ENCODE results near the gene TRABD2B.

TRABD2B gene

DNA sequence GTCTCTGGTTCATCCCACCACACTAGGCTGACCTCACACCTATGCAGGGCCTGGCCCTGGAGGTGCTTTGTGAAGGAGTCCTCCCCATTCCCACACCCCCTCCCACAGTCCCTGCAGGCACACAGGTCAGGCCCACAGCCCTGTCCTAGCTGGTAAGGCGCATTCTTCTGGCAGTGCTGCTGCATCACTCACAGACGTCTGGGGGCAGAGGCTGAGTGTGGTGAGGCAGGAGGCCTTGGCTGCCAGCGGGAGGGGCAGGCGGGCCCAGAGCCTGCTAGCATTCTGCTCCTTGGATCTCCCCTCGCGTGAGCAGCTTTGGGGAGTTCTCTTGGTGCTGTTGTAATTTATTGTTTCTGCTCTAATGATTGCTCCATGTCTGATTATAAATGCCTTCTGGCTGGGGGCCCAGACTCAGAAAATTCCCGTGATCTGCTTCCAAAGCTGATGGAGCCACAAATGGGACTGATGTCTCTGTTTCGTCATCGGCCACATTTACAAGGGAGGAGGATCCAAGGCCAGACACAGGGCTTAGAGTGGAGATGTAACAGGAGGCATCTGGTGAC lies 62.9 kb downstream of the TRABD2B start (continued):
- no peak for TF ChIP-seq ZNF398 (tag by site-specific recombination; IDR thresholded peaks at IDR 0.05)
- TF ChIP-seq YY2 (tag by site-specific recombination; IDR thresholded peaks at IDR 0.05): no peak
- TF ChIP-seq ZNF596 (tag by site-specific recombination; IDR thresholded peaks at IDR 0.05): no peak
- TF ChIP-seq, protein P1, sequence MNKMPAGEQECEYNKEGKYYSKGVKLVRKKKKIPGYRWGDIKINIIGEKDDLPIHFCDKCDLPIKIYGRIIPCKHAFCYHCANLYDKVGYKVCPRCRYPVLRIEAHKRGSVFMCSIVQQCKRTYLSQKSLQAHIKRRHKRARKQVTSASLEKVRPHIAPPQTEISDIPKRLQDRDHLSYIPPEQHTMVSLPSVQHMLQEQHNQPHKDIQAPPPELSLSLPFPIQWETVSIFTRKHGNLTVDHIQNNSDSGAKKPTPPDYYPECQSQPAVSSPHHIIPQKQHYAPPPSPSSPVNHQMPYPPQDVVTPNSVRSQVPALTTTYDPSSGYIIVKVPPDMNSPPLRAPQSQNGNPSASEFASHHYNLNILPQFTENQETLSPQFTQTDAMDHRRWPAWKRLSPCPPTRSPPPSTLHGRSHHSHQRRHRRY (tag by site-specific recombination; IDR thresholded peaks at IDR 0.05): no peak
- peak; percentile 94 for TF ChIP-seq ZBTB6 (tag by site-specific recombination; IDR thresholded peaks at IDR 0.05)
- TF ChIP-seq YY1 (tag by site-specific recombination; IDR thresholded peaks at IDR 0.05): 0 out of 2 replicates have a peak, but pooled peaks have one; percentile 16
- TF ChIP-seq IKZF3 (tag by site-specific recombination; IDR thresholded peaks at IDR 0.05): 0 out of 2 replicates have a peak, but pooled peaks have one; percentile 48
- peak; percentile 63; the same call in 1 of the 2 replicates for TF ChIP-seq ZNF629 (tag by site-specific recombination; IDR thresholded peaks at IDR 0.05)
- TF ChIP-seq PATZ1 (tag by site-specific recombination; IDR thresholded peaks at IDR 0.05): peak; percentile 70
- no peak for TF ChIP-seq KLF7 (tag by site-specific recombination; IDR thresholded peaks at IDR 0.05; ENCODE audit: borderline replicate concordance)
- peak; percentile 50 for TF ChIP-seq KLF16 (tag by site-specific recombination; IDR thresholded peaks at IDR 0.05)
- 0 out of 2 replicates have a peak, but pooled peaks have one; percentile 12 for TF ChIP-seq ZNF423 (tag by site-specific recombination; IDR thresholded peaks at IDR 0.05)
- peak; percentile 66; the same call in 1 of the 2 replicates for TF ChIP-seq ZNF843 (tag by site-specific recombination; IDR thresholded peaks at IDR 0.05)
- peak; percentile 55 for TF ChIP-seq ZBTB20 (tag by site-specific recombination; IDR thresholded peaks at IDR 0.05)
- TF ChIP-seq ZNF121 (tag by site-specific recombination; IDR thresholded peaks at IDR 0.05): no peak
- TF ChIP-seq ZNF366 (tag by site-specific recombination; conservative IDR thresholded peaks at IDR 0.05): peak; percentile 47; the same call in 1 of the 2 replicates
- no peak for TF ChIP-seq REPIN1 (tag by site-specific recombination; IDR thresholded peaks at IDR 0.05; ENCODE audit: low read depth)
- TF ChIP-seq ZBTB8A (tag by site-specific recombination; IDR thresholded peaks at IDR 0.05): 0 out of 2 replicates have a peak, but pooled peaks have one; percentile 31

DNA sequence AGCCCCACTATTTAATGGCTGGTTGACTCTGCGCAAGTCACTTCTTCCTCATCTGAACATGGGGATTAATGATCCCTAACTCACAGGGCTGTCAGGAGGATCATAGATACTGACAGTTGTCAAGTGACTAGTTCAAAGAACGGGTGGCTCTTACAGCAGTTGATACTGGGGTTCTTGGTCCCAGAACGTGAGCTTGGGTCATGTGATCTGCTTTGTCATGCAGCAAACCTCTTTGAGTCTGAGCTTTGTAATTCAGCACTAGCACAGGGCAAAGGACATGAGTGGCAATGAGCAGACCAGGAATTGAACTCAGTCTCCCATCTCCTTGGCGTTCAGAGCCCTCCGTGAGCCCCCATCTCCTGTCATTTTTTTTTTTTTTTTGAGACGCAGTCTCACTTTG lies 64.4 kb downstream of the TRABD2B start:
- Histone ChIP-seq H3K27ac (ENCODE audit: extremely low read depth, low read depth, low read length) (no peak overlapping the region), H3K36me3 (ENCODE audit: control insufficient read depth in 2 of 2, insufficient read depth in 1 of 2, low read length in 2 of 2) (no peaks in the 10 kb centered on the region), H3K9me3 (ENCODE audit: control insufficient read depth, insufficient read depth, low read depth, low read length) (no peaks in the 10 kb centered on the region), H3K4me3 (ENCODE audit: low read depth, low read length) (no peak overlapping the region), H3K4me1 (ENCODE audit: control insufficient read depth, insufficient read depth, low read length) (no peaks in the 10 kb centered on the region)
- POLR2A ChIA-PET: interaction anchor here (0.6 kb wide), 1 partner anchor 12 kb away, joined by 3 read pairs; no protein-coding TSS in a partner anchor
- CTCF ChIA-PET: interaction anchor here (0.6 to 1.9 kb wide), 4 partner anchors 15 to 271 kb away, joined by 3 to 7 read pairs (median 4); no protein-coding TSS in a partner anchor
- TF ChIP-seq ZNF423 (tag by site-specific recombination; IDR thresholded peaks at IDR 0.05): no peak
- TF ChIP-seq, protein P2, sequence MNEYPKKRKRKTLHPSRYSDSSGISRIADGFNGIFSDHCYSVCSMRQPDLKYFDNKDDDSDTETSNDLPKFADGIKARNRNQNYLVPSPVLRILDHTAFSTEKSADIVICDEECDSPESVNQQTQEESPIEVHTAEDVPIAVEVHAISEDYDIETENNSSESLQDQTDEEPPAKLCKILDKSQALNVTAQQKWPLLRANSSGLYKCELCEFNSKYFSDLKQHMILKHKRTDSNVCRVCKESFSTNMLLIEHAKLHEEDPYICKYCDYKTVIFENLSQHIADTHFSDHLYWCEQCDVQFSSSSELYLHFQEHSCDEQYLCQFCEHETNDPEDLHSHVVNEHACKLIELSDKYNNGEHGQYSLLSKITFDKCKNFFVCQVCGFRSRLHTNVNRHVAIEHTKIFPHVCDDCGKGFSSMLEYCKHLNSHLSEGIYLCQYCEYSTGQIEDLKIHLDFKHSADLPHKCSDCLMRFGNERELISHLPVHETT (tag by site-specific recombination; IDR thresholded peaks at IDR 0.05): no peak
- TF ChIP-seq PRDM6 (tag by site-specific recombination; IDR thresholded peaks at IDR 0.05): no peak
- TF ChIP-seq REPIN1 (tag by site-specific recombination; IDR thresholded peaks at IDR 0.05; ENCODE audit: low read depth): no peak
- TF ChIP-seq ZNF610 (tag by site-specific recombination; IDR thresholded peaks at IDR 0.05; ENCODE audit: borderline replicate concordance): no peak
- no peak for TF ChIP-seq ZNF354C (tag by site-specific recombination; IDR thresholded peaks at IDR 0.05; ENCODE audit: borderline replicate concordance, low read depth)
- no peak for TF ChIP-seq ZNF221 (tag by site-specific recombination; IDR thresholded peaks at IDR 0.05; ENCODE audit: borderline replicate concordance)
- no peak for TF ChIP-seq ZNF596 (tag by site-specific recombination; IDR thresholded peaks at IDR 0.05)
